GM15510 (cell line): ENCODE data around the gene SNX27.

ENCODE experiments used
- POLR2A ChIP-seq: IDR thresholded peaks from 3 replicates; pipeline ENCODE4 v1.6.1; 2011; ENCODE audit warnings: borderline replicate concordance; ENCODE audit not compliant: insufficient read length; ENCODE audit errors: extremely low read depth

Gene SNX27

DNA sequence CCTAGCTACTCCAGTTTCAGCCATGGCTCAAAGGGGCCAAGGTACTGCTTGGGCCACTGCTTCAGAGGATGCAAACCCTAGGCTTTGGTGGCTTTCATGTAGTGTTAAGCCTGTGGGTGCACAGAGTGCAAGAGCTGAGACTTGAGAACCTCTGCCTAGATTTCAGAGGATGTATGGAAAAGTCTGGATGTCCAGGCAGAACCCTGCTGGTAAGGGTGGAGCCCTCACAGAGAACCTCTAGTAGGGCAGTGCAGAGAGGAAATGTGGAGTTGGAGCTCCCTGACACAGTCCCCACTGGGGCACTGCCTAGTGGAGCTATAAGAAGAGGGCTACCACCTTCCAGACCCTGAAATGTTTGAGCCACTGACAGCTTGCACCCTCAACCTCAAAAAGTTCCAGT is 125.6 kb downstream of the SNX27 start:
- TF ChIP-seq POLR2A: no peak

DNA sequence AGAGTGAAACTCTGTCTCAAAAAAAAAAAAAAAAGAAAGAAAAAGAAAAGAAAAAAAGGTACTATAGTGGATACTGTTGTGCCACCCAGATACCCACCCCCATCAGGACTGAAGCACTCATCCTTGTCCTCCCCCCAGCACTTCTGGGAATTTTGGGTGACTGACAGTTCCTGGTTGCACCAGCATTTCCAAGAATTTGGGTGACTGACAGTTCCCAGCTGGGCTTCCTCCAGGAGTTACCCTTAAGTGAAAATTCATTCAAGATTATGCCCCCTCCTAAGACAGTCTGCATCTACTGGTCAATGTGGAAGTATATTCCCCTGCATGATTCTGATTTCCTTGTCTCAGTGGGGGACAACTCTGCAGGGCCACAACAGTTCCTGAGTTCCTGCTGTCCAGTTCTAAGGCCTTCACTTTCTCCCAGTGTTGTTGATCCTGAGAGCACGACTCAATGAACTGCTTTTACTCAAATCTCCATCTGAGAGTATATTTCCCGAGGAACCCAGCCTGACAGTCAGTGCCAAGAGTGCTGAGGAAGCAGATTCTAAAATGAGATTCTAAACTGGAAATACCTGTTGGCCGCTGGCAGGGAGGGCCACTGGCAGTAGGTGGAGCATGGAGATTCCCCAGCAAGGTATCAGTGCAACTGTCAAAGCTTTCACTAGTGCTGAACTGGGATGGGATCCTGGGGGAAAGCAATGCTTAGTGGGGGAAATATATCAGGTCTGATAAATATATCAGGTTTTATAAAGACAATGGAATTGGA is 127.9 kb downstream of the SNX27 start:
- TF ChIP-seq POLR2A: no peak

DNA sequence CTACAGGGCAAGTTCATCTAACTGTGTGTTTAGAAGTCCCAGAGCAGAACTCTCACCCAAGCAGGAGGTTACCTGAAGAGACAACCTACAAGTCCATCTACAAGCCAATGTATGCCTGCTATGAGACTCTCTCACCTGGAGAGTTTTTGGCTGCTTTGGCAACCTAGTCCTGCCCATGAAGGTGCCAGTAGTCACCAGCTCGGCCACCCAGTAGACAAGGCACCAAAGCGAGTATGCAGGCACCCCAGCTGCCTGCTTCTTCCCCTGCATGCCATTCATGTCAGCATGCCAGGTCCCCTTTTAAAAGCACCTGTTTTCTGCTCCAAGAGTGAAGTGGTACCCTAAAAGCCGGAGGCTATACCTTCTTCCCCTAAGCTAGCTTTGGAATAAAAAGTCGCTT is 129.7 kb downstream of the SNX27 start:
- no peak for TF ChIP-seq POLR2A
